Measurements from ENCODE around the gene PLEKHG7. TPM values are rescaled to one million over a fixed set of nuclear protein-coding genes. Genes with fewer than 3 reads are reported as not detected.

PLEKHG7 gene
- total RNA-seq, 1 donor from 2014 or later: not detected

GRCh38 chr12:92675092-92675865 lies 27.5 kb upstream of the PLEKHG7 start:
- no peaks in the 10 kb centered on the region for H3K27me3 ChIP-seq (ENCODE audit: control insufficient read depth, insufficient read depth, low read length)
- TF ChIP-seq CTCF (IDR thresholded peaks at IDR 0.05; ENCODE audit: insufficient read depth, low read length, severe bottlenecking): no peak
- FAIRE-seq (no peak), DNase-seq (ENCODE audit: low read depth) (peak; percentile 91)
- no peaks in the 10 kb centered on the region for H3K36me3 ChIP-seq (ENCODE audit: control insufficient read depth, insufficient read depth, low read length)
- no peak overlapping the region for H3K4me3 ChIP-seq (ENCODE audit: low read depth, low read length)

- FAIRE-seq (peak; percentile 79), DNase-seq (ENCODE audit: low read depth) (no peak)
These were observed 26.1 kb upstream of the PLEKHG7 start for GRCh38 chr12:92676710-92677109.

GRCh38 chr12:92690601-92691000 lies 12.2 kb upstream of the PLEKHG7 start:
- Histone ChIP-seq H3K4me3 (ENCODE audit: low read depth, low read length) (no peak overlapping the region), H3K27me3 (ENCODE audit: control insufficient read depth, insufficient read depth, low read length) (no peaks in the 10 kb centered on the region), H3K36me3 (ENCODE audit: control insufficient read depth, insufficient read depth, low read length) (no peaks in the 10 kb centered on the region)
- FAIRE-seq: no peak
- DNase-seq (ENCODE audit: low read depth): no peak
- TF ChIP-seq CTCF (IDR thresholded peaks at IDR 0.05; ENCODE audit: insufficient read depth, low read length, severe bottlenecking): no peak

More at GRCh38 chr12:92676710-92677109, 26.1 kb upstream of the PLEKHG7 start:
- Histone ChIP-seq H3K27me3 (ENCODE audit: control insufficient read depth, insufficient read depth, low read length) (no peaks in the 10 kb centered on the region), H3K4me3 (ENCODE audit: low read depth, low read length) (no peak overlapping the region), H3K36me3 (ENCODE audit: control insufficient read depth, insufficient read depth, low read length) (no peaks in the 10 kb centered on the region)
- TF ChIP-seq CTCF (IDR thresholded peaks at IDR 0.05; ENCODE audit: insufficient read depth, low read length, severe bottlenecking): no peak

- no peak for TF ChIP-seq CTCF (IDR thresholded peaks at IDR 0.05; ENCODE audit: insufficient read depth, low read length, severe bottlenecking)
- Histone ChIP-seq H3K36me3 (ENCODE audit: control insufficient read depth, insufficient read depth, low read length) (no peaks in the 10 kb centered on the region), H3K4me3 (ENCODE audit: low read depth, low read length) (no peak overlapping the region), H3K27me3 (ENCODE audit: control insufficient read depth, insufficient read depth, low read length) (no peaks in the 10 kb centered on the region)
- FAIRE-seq (no peak), DNase-seq (ENCODE audit: low read depth) (no peak)
These were observed 7.7 kb upstream of the PLEKHG7 start for GRCh38 chr12:92695056-92695455.

- no peak for TF ChIP-seq CTCF (IDR thresholded peaks at IDR 0.05; ENCODE audit: insufficient read depth, low read length, severe bottlenecking)
- Histone ChIP-seq H3K36me3 (ENCODE audit: control insufficient read depth, insufficient read depth, low read length) (no peaks in the 10 kb centered on the region), H3K4me3 (ENCODE audit: low read depth, low read length) (no peak overlapping the region), H3K27me3 (ENCODE audit: control insufficient read depth, insufficient read depth, low read length) (no peaks in the 10 kb centered on the region)
- DNase-seq (ENCODE audit: low read depth): no peak
- FAIRE-seq: no peak
These were observed 7.2 kb upstream of the PLEKHG7 start for GRCh38 chr12:92695577-92695976.

- DNase-seq (ENCODE audit: low read depth) (no peak), FAIRE-seq (no peak)
- no peak for TF ChIP-seq CTCF (IDR thresholded peaks at IDR 0.05; ENCODE audit: insufficient read depth, low read length, severe bottlenecking)
- no peaks in the 10 kb centered on the region for H3K36me3 ChIP-seq (ENCODE audit: control insufficient read depth, insufficient read depth, low read length)
- H3K4me3 ChIP-seq (ENCODE audit: low read depth, low read length): no peak overlapping the region
- H3K27me3 ChIP-seq (ENCODE audit: control insufficient read depth, insufficient read depth, low read length): no peaks in the 10 kb centered on the region
These were observed 6.6 kb upstream of the PLEKHG7 start for GRCh38 chr12:92696216-92696615.
